Activated CD4-positive, alpha-beta T cell treated with anti-CD3 and anti-CD28 coated beads for 24 hours (primary cell): ENCODE data around the gene KRTAP5-3.
A peak's percentile ranks its signal among the peaks of the same experiment; 100 is the strongest.

Source experiments
- DNase-seq, 2 donors: peaks; one replicate each; pipeline ENCODE4 v3.0.0-alpha.2; 2020; ENCODE audit warnings: low read depth in 2 of 2

Gene KRTAP5-3

DNA sequence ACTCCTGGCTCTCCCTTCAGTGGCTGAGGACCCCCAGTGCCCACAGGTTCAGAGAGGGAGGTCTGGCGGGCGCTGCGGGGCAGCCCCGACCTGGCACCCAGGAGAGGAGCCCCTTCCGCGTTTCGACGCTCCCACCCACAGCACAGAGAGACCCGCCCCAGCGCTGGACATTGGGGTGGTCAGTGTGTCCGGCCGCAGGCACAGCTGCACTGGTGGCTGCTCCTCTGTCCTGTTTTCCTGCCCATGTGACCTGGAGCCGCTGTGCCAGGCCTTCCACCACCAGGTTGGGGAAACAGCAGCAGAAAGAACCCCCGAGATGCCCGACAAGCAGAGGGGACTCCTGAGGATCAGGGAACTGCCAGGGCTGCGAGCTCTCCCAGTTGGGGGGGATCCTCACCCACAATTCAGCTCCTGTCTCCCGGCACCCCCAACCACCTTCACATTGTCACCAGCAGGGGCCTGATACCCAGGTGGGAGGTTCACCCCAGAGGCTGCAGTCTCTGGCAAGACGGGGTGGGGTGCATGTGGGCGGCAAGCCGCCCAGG lies 35.0 kb upstream of the KRTAP5-3 start:
- DNase-seq = no peak

GRCh38 chr11:1642288-1643145 lies 34.3 kb upstream of the KRTAP5-3 start:
- no peak for DNase-seq

DNA sequence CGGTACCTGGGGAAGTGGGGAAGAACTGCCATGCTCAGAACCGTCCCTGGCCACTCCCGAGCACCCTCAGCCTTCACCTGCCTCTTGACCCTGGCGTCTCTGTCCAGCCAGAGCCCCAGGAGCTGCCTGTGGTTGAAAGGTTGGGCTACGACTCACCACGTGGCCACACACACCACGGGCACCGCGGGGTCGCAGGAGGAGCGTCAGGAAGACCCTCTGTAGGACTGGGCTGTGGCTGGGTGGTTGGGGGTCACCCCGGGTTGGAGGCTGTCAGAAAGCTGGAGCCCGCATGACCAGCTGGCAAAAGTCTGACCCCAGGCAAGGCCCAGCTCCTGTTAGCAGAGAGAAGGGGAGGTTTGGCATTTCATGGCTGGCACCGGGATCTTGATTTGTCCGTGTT lies 32.8 kb upstream of the KRTAP5-3 start:
- DNase-seq = no peak

GRCh38 chr11:1640076-1640946 lies 32.0 kb upstream of the KRTAP5-3 start:
- peak in 1 of 2 donors; percentile 19 for DNase-seq

- DNase-seq = no peak
Observed at GRCh38 chr11:1639666-1640065, 31.4 kb upstream of the KRTAP5-3 start.

GRCh38 chr11:1639102-1639620 lies 30.9 kb upstream of the KRTAP5-3 start:
- no peak for DNase-seq

- no peak for DNase-seq
Observed at GRCh38 chr11:1638344-1638743, 30.1 kb upstream of the KRTAP5-3 start.

- no peak for DNase-seq
Observed at GRCh38 chr11:1637628-1638027, 29.4 kb upstream of the KRTAP5-3 start.

DNA sequence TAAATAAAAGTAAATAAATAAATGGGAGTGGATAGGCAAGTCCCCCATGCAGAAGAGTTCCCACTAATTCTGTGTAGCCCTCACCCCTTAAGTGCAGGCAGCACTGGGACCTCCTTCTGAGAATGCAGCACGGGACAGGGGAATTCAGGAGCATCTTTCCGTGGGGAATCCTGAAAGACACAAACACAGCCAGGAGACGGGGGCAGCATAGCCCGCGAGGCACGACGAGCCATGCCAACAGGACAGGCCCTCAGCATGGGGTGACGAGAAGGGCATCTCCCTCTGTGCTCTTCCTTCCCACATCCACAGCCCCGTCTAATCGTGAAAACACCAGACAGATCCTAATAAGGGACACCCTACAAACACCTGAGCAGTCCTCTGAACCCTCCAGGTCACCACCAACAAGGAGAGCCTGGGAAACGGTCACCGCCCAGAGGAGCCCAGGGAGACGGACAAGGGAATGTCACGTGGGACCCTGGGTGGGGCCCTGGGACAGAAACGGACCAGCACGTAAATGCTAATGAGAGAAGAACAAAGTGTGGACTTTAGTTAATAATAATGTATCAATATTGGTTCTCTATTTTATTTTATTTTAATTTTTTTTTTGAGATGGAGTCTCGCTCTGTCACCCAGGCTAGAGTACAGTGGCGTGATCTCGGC lies 28.2 kb upstream of the KRTAP5-3 start:
- no peak for DNase-seq

GRCh38 chr11:1633864-1634263 lies 25.6 kb upstream of the KRTAP5-3 start:
- no peak for DNase-seq

- DNase-seq = no peak
Observed at GRCh38 chr11:1632053-1632714, 23.9 kb upstream of the KRTAP5-3 start.

GRCh38 chr11:1631066-1631568 lies 22.9 kb upstream of the KRTAP5-3 start:
- no peak for DNase-seq

DNA sequence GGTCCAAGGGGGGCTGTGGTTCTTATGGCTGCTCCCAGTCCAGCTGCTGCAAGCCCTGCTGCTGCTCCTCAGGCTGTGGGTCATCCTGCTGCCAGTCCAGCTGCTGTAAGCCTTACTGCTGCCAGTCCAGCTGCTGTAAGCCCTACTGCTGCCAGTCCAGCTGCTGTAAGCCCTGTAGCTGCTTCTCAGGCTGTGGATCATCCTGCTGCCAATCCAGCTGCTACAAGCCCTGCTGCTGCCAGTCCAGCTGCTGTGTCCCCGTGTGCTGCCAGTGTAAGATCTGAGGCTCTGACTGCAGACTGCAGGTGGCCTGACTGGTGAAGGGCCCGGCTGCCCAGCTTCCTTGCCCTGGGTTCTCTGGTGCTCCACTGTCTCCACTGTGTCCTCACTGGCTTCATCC lies 22.0 kb upstream of the KRTAP5-3 start:
- DNase-seq = no peak

- DNase-seq = no peak
Observed at GRCh38 chr11:1629326-1630185, 21.3 kb upstream of the KRTAP5-3 start, which contains the start of gene KRTAP5-5. Gene KRTAP5-5, plus strand, starts transcription at chr11:1629775. Its CDS starts 66 bp downstream, at chr11:1629841.

DNA sequence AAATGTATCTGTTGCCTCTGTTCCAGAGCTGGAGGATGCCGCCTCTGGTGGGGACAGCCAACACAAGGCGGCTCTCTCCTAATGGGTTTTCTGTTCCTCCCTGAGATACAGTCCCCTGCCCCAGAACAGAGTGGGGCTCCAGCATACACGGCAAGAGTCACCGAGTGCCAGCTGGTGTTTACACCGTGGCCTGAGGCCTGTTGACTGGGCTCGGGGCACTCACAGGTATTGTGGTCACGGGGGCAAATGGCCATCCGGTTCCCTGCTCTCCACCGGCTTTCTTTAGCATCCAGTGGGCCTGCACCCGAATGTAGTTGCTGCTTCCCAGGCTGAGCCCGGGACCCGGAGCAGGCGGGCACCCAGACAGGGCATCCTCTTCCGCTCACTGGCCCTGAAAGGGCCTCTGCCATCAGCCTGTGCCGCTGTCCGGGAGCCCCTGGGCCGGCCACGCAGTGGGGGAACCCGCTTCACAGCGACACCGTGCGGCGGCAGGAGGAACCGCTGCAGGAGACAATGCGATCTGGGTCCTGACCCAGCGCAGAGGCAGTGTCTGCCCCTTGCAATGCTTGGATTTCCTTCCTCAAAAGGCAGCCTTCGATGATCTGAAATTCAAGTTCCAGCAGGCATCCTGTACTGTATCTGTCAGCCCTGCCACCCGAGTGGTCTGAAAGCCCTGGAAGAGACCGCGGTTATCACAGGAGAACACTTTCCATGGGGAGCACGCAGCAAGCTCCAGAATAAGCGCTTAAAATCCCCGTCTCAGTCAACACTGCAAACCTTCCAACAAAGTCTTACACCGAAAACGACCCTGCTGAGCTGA lies 20.5 kb upstream of the KRTAP5-3 start:
- DNase-seq = peak; percentile 53 to 58

- DNase-seq = no peak
Observed at GRCh38 chr11:1625541-1625940, 17.3 kb upstream of the KRTAP5-3 start.

GRCh38 chr11:1624621-1625020 lies 16.4 kb upstream of the KRTAP5-3 start:
- no peak for DNase-seq

- DNase-seq = no peak
Observed at GRCh38 chr11:1623716-1624115, 15.5 kb upstream of the KRTAP5-3 start.

- no peak for DNase-seq
Observed at GRCh38 chr11:1622086-1622485, 13.8 kb upstream of the KRTAP5-3 start, which contains the start of gene KRTAP5-4. Gene KRTAP5-4, minus strand, starts transcription at chr11:1622138. Its CDS starts 45 bp downstream, at chr11:1622093.
